Prostate gland (tissue), 2 donors: ENCODE results near the gene FMNL2. TPM values are rescaled to one million over a fixed set of nuclear protein-coding genes. Genes with fewer than 3 reads are reported as not detected.

Experiments
- DNase-seq: peaks from one replicate; pipeline ENCODE4 v3.0.0-alpha.2; 2019; ENCODE audit warnings: low spot score
- H3K27ac ChIP-seq, 2 donors: fragments of 200-600 bp; sonication (generic); 2 replicates each; pipeline ENCODE4 v1.5.1; 2017 to 2019
- H3K27me3 ChIP-seq: fragments of 200-600 bp; sonication (generic); replicated peaks from 2 replicates; pipeline ENCODE4 v1.5.1; 2019; ENCODE audit not compliant: insufficient read depth
- H3K36me3 ChIP-seq, 2 donors: fragments of 200-600 bp; sonication (generic); 1 replicate in 1 of 2; 2 replicates in 1 of 2; pipeline versions ENCODE4 v1.5.1 to v1.8.1; 2017 to 2019
- H3K4me1 ChIP-seq: fragments of 200-600 bp; sonication (generic); replicated peaks from 2 replicates; pipeline ENCODE4 v1.5.1; 2019
- H3K4me3 ChIP-seq, 2 donors: fragments of 200-600 bp; sonication (generic); 2 replicates each; pipeline ENCODE4 v1.5.1; 2017 to 2019
- H3K9me3 ChIP-seq: fragments of 200-600 bp; sonication (generic); 2 replicates; pipeline ENCODE4 v1.5.1; 2017
- POLR2A ChIP-seq: fragments of 450-650 bp; IDR thresholded peaks from one replicate; pipeline ENCODE4 v1.6.1; 2016; ENCODE audit warnings: antibody characterized with exemption, mild to moderate bottlenecking
- POLR2AphosphoS5 ChIP-seq: sonication (generic); formaldehyde crosslinking; IDR thresholded peaks from one replicate; pipeline ENCODE4 v1.6.1; 2017; ENCODE audit warnings: antibody characterized with exemption
- WGBS: methylation state at CpG from one replicate; pipeline ENCODE4 v1.1.5; 2018; 5-methylcytosine and 5-hydroxymethylcytosine counted together
- intact Hi-C: fragments of 100-400 bp; cut with DNase I; formaldehyde crosslinking; loops from one replicate; pipeline ENCODE4 v1.14.2; 2022
- total RNA-seq, 2 donors: library from RNA; depleted of rRNA; stranded (reverse); fragments of >200 nt; gene quantifications; one replicate each; pipeline ENCODE4 v1.1.0, GENCODE V29; 2016
- TF ChIP-seq, protein P1 (sequence below), 4 experiments: fragments of 200-600 bp in 2 of 4; fragments of 450-650 bp in 2 of 4; sonication (generic) in 2 of 4; IDR thresholded peaks; 1 replicate in 3 of 4; 2 replicates in 1 of 4; pipeline ENCODE4 v1.5.1; 2016 to 2019; ENCODE audit warnings: antibody characterized with exemption in 4 of 4, mild to moderate bottlenecking in 2 of 4, moderate library complexity in 2 of 4

FMNL2 gene
- total RNA-seq, 2 donors from 2014 or later = 9.8 to 19.4 TPM

DNA sequence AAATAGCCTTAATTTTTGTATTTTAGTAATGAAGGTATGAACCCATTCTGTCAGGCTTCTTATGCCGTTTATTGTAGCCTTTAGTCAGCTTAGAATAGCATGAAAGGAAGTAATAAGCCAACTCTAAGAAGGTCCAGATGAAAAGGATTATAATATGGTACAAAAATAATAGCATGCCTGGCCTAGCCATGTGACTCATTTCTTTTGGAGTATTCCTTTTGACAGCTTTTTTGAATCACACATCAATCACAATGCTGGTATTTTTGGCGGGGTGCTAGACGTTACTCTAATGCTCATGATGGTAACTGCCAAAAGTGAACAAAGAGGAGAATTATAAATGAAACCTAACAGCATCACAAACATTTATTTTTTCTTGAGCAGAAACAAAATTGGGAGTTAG, 19.9 kb downstream of the FMNL2 start:
- Histone ChIP-seq H3K36me3 (no peaks in the 10 kb centered on the region), H3K27ac (no peak overlapping the region), H3K27me3 (no peaks in the 10 kb centered on the region), H3K4me3 (no peak overlapping the region), H3K9me3 (no peaks in the 10 kb centered on the region), H3K4me1 (no peaks in the 10 kb centered on the region)
- DNase-seq = no peak
- intact Hi-C loops = no loop called here
- WGBS = 46% methylated on average over 3 of the region's 3 CpGs
- no peak for TF ChIP-seq POLR2A

GRCh38 chr2:152355409-152355831, 20.4 kb downstream of the FMNL2 start:
- WGBS = 63% methylated on average over 2 of the region's 2 CpGs
- TF ChIP-seq, protein P1, sequence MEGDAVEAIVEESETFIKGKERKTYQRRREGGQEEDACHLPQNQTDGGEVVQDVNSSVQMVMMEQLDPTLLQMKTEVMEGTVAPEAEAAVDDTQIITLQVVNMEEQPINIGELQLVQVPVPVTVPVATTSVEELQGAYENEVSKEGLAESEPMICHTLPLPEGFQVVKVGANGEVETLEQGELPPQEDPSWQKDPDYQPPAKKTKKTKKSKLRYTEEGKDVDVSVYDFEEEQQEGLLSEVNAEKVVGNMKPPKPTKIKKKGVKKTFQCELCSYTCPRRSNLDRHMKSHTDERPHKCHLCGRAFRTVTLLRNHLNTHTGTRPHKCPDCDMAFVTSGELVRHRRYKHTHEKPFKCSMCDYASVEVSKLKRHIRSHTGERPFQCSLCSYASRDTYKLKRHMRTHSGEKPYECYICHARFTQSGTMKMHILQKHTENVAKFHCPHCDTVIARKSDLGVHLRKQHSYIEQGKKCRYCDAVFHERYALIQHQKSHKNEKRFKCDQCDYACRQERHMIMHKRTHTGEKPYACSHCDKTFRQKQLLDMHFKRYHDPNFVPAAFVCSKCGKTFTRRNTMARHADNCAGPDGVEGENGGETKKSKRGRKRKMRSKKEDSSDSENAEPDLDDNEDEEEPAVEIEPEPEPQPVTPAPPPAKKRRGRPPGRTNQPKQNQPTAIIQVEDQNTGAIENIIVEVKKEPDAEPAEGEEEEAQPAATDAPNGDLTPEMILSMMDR (IDR thresholded peaks at IDR 0.05) = no peak
- TF ChIP-seq POLR2AphosphoS5 (no peak), POLR2A (no peak)
- Histone ChIP-seq H3K27ac (no peak overlapping the region), H3K27me3 (no peaks in the 10 kb centered on the region), H3K36me3 (no peaks in the 10 kb centered on the region), H3K9me3 (no peaks in the 10 kb centered on the region), H3K4me1 (no peaks in the 10 kb centered on the region), H3K4me3 (no peak overlapping the region)
- intact Hi-C loops = no loop called here
- DNase-seq = no peak

- H3K9me3 ChIP-seq = no peaks in the 10 kb centered on the region
- H3K36me3 ChIP-seq = no peaks in the 10 kb centered on the region
- no peak for DNase-seq
- H3K4me1 ChIP-seq = no peaks in the 10 kb centered on the region
- TF ChIP-seq, protein P1 (IDR thresholded peaks at IDR 0.05) = no peak
- TF ChIP-seq POLR2A = no peak
- TF ChIP-seq POLR2AphosphoS5 = no peak
- H3K4me3 ChIP-seq = no peak overlapping the region
- WGBS = 73% methylated on average over 6 of the region's 6 CpGs
- H3K27ac ChIP-seq = no peak overlapping the region
- intact Hi-C loops = no loop called here
- H3K27me3 ChIP-seq = no peaks in the 10 kb centered on the region
These were observed 24.8 kb downstream of the FMNL2 start for GRCh38 chr2:152359573-152360363.

- intact Hi-C loops = no loop called here
- no peak for TF ChIP-seq POLR2AphosphoS5
- Histone ChIP-seq H3K27ac (no peak overlapping the region), H3K9me3 (no peaks in the 10 kb centered on the region), H3K4me1 (no peaks in the 10 kb centered on the region), H3K36me3 (no peaks in the 10 kb centered on the region), H3K4me3 (no peak overlapping the region), H3K27me3 (no peaks in the 10 kb centered on the region)
- DNase-seq = no peak
- 85% methylated on average over 1 of the region's 1 CpG for WGBS
These were observed 29.0 kb downstream of the FMNL2 start for GRCh38 chr2:152363936-152364335.

GRCh38 chr2:152367547-152368390, 32.8 kb downstream of the FMNL2 start:
- DNase-seq = no peak
- Histone ChIP-seq H3K9me3 (no peaks in the 10 kb centered on the region), H3K4me1 (no peaks in the 10 kb centered on the region), H3K36me3 (no peaks in the 10 kb centered on the region), H3K27me3 (no peaks in the 10 kb centered on the region), H3K27ac (no peak overlapping the region), H3K4me3 (no peak overlapping the region)
- 90% methylated on average over 9 of the region's 9 CpGs for WGBS
- TF ChIP-seq, protein P1 (IDR thresholded peaks at IDR 0.05) = no peak
- TF ChIP-seq POLR2A = no peak
- TF ChIP-seq POLR2AphosphoS5 = no peak
- intact Hi-C loops = no loop called here
